HG03135 (cell line): ENCODE results near the gene GIGYF1.

Experiments
- ATAC-seq: cut with Tn5 transposase; IDR thresholded peaks from one replicate; pipeline ENCODE4 v1.9.1; 2021; ENCODE audit warnings: mild to moderate bottlenecking, moderate library complexity; ENCODE audit not compliant: unreplicated experiment

Gene GIGYF1

DNA sequence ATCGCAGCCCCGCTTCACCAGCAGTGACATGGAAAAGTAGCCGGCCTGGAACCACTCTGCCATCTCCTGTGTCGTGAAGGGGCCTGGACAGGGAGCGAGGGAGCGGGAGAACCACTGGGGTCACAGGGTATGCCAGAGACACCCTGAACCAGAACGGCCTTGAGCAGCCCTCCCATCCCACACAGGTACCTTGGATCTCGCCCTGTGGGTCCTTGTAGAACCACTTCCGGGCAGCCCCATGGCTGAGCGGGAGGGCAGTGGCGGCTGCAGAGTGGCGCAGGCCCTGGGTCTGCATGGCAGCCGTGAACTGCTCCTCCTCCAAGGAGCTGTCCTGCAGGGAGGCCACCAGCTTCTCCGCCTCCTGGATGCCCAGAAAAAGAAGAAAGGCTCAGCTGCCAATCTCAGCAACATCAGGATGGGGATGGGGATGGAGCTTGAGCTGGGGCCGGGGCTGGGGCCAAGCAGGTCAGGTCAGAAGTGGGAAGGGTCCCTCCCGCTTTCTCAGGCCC, 9.5 kb downstream of the GIGYF1 start:
- ATAC-seq = no peak

DNA sequence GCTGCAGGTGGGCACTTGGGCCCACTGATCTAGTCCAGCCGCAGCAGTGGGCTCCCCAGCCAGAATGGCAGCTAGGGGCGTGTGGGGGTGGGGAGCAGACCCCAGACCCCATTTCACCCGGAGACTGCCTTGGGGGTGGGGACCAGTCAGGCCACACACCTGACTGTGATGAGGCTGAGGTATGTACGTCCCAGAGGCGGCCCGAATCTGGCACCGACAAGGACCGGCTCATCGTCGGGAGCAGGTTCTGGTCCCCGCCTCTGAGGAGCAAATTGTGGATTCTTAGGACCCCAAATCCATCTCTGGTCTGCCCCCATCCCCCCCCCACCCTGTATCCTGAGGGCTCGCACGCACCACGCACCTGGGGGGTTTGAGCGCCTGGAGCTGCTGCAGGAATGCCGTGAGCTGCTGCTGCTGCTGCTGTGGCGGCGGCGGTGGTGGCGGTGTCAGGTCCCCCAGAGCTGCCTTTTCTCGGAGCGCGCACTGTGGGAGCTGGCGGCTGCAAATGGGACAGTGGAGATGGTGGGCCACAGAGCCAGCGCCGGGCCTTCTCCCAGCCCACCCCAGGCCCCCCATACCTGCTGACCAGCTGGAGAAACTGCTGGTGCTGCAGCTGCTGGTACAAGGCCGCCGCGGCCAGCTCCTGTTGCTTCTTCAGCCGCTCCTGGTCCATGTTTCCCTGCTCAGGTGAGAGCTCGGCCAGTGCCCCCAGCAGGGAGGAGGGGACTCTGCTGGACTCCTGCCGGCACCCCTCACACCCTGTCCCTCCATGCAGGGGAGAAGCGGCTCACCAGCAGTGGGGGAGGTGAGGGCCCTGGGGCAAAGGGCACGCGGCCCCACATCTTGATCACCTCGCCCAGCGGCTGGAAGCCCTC, 10.2 kb downstream of the GIGYF1 start:
- no peak for ATAC-seq

DNA sequence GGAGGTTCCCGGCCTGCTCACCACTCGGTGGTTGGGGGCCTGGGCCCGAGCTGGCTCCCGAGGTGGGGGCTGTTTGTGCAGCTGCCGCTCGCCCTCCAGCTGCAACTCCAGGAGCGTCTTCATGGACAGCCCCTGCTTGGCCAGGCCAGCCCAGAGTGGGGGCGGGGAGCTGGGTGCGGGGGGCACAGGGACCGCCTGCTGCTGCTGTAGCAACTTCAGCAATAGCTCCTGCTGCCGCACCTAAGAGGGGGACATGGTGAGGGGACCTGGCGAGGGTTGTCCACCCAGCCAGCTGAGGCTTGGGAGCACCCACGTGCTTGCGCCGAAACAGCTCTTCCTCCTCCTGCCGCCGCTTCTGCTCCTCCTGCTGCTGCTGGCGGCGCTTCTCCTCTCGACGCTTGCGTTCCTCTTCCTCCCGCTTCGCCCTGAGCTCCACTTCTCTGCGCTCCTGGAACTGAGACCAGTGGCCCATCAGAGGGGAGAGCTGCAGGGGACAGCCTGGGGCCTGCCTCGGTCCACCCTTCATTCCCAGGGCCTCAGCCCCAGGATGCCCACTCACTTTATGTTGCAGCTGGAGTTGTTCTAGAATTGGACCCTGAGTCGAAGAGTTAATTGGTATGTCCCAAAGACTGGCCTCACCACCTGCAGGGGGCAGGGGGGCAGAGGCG, 10.9 kb downstream of the GIGYF1 start:
- no peak for ATAC-seq

DNA sequence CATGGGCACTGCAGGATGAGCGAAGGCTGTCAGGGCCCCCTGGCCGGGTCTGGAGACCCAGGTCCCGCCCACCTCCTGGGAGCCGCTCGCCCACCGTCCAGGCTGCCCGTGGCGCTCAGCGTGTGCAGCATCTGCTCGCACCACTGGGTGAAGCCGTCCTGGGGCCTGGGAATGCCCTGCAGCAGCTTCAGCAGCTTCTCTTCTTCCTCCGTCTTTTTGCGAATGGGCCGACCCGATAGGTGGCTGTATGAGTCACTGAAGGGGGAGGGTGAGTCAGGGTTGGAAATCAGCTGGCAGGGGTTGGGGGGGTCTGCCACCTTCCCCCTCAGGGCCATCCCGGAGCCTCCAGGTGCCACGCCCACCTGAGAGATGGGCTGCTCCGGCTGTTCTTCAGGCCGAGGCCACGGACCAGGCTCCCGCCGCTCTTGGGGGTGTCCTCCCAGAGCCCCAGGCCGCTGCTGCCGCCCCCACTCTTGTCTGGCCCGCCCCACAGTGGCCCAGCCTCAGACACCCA, 11.8 kb downstream of the GIGYF1 start:
- no peak for ATAC-seq

DNA sequence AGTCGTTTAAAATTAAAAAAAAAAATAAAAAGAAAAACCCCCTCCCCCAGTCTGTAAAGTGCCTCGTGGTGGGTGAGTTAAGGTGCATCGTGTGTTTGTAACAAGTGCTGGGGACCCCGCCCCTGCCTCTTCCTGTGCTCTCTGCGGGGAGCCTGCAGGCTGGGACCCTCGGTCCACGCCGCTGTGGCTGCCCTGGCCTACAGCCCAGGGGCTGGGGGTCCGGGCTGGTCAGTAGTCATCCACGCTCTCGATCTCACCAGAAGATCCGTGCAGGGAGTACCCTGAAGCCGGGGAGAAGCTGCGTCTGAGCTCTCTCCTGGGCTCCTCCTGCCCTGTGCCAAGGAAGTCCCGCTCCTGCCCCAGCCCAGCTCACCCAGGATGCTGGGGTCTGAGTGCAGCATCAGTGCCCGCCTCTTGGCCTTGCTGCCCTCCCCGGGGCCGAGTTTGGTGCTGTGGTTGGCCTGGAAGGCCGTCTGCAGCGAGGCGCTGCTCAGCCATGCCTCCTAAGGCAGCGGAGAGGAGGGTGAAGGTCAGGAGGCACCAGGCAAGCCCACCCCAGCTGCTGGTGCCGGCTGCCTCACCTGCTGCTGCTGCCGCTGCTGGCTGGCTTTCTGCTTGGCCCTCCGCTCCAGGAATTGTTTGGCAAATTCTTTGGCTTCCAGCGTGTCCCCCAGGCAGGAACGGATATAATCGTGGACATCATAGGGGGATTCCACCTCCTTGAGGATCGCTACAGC, 12.4 kb downstream of the GIGYF1 start:
- ATAC-seq = no peak

DNA sequence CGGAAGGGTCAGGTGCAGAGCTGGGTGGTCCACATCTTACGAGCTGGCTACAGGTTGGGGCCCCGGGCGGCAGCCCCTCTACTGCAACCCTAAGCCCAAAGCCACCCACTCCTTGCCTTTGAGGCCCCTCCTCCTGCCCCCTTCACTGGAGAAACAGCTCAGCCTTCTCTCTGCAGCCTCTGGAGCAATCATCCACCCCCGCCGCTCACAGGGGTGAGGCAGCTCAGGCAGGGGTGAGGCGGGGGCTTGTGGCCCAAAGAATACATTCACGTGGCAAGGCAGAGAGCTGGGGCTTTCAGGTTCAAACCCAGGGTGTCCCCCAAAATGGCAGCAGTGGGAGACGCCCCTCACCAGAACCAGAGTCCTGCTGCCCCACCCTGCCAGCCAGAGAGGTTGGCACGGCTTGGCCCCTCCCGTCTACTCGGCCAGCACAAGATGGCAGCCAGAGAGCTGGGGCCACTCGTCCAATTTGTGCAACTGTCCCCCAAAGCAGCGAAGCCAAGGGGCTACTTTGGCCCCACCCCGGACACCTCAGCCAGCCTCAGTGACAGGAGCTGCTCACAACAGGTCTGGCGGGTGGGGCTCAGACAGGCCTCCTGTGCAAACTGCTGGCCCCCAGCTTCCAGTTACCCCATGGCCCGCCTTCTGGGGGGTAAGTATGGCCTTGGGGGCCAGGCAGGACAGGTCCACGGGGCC, 13.3 kb downstream of the GIGYF1 start:
- ATAC-seq = no peak

DNA sequence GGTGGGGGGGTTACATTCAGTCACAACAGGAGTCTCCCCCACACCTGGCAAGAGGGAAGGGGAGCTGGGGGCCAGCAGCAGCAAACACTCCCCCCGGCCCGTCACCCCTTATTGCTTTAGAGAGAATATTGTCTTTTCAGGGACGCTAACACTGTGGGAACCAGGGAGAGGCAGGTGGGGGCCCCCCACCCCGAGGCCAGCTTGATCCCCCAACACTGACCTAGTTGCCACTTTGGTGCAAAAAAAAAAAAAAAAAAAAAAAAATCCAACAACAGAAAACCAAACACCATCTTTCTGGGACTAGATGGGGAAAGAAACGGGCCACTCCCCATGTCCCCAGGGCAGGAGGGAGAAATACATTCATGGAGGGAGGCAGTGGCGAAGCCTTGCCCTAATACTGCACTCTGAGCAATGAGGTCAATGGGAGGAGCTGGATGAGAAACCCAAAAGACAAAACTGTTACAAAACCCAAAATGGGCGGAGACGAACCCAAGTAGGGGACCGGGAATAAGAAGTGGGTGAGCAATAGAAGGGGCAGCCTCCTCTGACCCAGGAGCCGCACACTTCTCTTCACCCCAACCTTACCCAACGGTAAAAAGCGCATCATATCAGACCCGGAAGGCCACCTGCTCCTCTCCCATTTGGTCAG, 14.0 kb downstream of the GIGYF1 start:
- no peak for ATAC-seq

DNA sequence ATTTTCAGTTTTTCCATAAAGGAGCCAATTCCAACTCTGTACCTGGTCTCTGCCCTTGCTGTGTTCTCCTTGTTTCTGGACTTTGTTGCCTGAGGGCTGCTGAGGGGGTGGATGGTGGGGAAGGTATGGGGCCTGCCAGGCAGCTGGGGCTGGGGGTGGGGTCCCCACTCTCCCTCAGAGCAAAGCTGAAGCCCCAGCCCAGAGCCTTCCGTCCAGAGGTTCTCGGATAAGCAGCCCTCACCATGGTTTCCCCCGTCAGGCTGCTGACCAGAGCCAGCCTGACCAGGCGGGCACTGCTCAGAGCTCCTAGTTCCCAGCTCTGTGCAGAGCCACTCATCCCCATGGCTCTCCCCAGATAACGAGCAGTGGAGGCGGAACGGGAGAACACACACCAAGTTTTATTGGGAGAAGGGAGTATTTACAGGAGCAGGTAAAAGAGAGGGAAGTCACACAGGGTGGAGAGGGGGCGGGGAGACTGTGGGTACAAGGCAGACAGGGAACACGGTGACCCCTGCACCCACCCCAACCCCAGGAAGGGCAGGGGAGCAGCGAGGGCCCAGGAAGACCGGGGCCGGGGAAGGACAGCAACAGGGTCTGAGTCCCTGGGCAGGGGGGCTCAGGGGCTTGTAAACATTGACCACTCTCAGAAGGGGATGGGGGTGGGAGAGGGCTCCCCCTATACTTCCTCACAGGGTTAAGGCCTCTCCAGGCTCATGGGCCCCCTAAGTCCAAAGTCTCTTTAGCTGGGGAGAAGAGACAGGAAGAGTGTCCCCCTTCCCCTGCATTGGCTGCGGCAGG, 14.7 kb downstream of the GIGYF1 start:
- no peak for ATAC-seq

DNA sequence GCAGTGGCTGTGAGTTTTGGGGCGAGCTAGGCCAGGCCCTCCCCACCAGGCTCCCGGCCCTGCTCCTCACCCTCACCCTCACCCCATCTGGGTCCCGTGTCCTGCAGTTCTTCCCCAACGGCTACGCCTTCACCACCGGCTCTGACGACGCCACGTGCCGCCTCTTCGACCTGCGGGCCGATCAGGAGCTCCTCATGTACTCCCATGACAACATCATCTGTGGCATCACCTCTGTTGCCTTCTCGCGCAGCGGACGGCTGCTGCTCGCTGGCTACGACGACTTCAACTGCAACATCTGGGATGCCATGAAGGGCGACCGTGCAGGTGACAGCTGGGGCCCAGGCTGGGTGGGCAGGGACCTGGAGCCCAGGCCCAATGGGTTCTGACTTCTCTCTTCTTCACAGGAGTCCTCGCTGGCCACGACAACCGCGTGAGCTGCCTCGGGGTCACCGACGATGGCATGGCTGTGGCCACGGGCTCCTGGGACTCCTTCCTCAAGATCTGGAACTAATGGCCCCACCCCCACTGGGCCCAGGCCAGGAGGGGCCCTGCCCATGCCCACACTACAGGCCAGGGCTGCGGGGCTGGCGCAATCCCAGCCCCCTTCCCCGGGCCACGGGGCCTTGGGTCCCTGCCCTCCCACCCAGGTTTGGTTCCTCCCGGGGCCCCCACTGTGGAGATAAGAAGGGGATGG, 15.6 kb downstream of the GIGYF1 start:
- no peak for ATAC-seq

DNA sequence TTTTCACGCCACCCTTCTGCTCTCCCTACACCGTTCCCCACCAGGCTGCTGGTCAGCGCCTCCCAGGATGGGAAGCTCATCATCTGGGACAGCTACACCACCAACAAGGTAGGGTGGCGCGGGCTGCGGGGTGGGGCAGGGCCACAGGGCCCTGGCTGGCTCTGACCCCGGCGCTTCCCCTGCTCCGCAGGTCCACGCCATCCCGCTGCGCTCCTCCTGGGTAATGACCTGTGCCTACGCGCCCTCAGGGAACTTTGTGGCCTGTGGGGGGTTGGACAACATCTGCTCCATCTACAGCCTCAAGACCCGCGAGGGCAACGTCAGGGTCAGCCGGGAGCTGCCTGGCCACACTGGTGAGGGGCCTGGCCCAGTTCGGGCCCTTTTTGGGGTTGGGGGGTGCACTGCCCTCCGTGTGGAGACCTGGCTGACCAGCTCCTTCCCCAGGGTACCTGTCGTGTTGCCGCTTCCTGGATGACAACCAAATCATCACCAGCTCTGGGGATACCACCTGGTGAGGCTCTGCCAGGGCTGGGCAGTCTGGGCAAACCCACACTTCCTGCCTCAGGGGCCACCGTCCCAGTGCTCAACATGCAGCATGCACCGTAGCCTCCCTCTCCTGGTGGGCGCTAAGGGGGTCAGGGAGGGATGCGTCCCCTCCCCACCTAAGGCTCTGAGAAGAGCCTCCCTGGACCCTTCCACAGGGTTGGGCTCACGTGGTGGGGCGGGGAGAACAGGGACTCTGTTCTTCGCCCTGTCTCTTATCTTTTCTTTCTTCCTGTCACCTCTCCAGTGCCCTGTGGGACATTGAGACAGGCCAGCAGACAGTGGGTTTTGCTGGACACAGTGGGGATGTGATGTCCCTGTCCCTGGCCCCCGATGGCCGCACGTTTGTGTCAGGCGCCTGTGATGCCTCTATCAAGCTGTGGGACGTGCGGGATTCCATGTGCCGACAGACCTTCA, 16.5 kb downstream of the GIGYF1 start:
- no peak for ATAC-seq

DNA sequence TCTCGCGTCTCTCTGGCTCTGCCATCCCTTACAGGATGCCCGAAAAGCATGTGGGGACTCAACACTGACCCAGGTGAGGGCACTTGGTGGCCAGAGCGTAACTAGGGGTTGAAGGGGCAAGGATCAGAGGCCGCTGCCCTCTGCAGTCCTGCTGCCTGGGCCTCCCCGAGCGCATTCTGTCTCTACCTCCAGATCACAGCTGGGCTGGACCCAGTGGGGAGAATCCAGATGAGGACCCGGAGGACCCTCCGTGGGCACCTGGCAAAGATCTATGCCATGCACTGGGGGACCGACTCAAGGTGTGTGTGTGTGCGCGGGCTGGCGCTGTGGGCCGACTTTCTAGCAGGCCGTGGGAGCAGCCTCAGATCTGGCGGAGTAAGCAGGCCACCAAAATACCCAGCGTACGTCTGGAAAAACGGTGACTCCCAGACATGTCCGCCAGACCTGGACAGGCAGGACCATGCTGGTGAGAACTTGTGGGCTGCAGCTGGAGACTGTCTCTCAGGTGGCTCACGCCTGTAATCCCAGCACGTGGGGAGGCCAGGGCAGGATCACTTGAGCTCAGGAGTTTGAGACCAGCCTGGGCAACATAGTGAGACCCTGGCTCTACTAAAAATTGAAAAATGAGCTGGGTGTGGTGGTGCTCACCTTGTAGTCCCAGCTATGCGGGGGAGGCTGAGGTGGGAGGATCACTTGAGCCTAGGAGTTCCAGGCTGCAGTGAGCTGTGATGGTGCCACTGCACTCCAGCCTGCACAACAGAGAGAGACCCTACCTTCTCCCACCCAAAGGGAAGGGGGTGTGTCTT, 17.3 kb downstream of the GIGYF1 start:
- ATAC-seq = no peak

DNA sequence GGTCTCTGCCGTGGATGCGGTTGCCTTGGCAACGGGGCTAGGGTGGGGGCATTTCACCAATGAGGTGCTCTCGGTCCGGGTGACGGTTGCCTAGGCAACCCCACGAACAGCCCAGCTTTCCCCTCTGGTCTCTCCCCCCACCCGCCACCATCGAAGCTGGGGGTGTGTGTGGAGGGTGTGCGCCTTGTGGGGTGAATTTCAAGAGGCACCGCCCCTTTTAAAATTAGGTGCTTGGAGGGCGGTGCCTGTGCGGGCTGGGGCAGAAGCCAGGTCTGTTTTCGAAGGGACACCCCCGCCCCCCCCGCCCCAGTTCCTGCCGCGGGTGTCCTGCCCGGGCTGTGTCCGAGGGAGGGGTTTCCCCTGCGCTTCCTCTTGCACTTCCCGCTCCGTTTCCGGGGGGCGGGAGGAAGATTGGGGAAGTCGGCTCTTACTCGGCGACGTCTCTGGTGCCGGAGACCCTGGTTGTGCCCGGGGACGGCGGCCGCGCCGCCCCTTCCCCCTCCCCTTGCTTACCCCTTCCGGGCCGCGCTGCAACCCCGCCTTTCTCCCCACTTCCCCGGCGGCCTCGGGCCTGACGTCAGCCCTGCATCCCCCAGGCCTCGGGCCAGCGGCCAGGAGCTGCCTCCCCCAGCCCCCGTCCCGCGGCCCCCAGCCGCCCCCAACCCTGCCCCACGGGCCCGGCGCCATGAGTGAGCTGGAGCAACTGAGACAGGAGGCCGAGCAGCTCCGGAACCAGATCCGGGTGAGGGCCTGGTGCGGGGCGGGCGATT, 18.3 kb downstream of the GIGYF1 start:
- peak; percentile 33 for ATAC-seq

DNA sequence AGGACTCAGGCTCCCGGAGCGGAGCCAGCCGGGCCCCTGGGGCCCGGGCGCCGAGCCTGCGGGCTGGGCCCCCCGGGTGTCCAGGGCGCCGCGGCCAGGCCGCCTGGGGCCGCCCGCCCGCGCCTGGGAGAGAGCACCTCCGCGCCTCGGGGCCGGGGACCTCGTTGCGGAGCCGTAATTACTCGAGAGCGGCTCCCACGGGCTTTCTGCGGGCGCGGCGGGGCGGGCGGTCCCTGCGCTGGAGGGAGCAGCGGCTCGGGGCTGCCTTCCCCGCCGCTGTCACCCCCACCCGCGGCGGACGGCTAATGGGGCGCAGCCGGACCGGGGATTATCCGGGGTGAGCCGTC, 19.0 kb downstream of the GIGYF1 start:
- no peak for ATAC-seq

DNA sequence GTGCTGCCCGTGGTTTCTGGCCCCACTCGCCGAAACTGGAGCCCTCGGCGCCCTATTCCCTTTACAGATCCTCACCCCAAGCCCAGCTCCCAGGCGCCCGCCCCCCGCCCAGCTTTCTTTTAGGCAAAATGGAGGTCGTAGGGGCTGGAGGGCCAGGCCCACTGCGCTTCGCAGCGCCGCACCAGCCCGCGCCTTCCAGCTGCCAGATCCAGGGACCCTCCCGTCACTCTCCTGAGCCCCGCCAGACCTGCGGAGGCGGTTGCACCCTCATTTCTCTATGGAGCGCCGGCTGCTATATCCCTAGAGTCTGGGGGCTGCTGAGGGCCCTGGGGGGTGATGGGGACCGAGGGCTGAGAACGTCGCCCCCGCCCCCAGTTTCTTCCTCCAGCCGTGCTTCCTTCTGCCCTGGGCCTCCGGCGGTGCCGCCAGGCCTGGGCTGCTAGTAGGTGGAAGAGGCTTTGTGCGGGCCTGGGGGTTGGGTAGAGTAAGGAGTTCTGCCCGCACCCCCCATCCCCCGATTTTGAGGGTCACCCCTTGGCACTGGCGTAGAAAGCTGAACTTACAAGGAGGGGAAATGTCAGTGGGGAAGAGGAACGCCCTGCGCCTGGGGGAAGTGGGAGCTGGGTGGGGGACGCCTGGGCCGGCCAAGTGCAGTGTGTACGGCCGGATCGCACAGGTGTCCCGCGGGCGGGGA, 19.5 kb downstream of the GIGYF1 start:
- ATAC-seq = no peak

DNA sequence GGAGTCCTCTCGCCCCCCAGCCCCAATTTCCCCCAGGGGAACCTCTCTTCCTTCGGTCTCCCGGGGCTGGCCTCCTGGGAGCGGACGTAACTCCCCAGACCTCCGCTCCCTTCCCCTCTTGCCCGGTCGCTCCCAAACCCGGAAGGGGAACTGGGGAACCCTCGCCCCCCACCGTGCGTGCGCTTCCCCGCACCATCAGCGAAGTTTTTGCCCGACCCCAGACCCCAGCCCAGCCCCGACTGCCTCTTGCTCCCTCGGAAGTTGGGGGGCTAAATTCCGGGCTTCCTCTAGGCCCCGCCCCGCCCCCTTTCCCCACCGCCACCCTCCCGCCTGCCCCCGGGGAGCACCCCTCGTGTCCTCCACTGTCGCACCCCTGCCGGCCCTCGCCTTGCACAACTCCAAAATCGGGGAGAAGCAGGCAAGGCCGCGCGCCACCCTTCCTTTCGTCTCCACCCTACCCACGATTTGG, 20.1 kb downstream of the GIGYF1 start:
- ATAC-seq = no peak
